ENCODE results near the gene SPATA31E1.
"Not testable (repeated sequence)": the region's sequence is repeated elsewhere in the genome, so short reads cannot be mapped to it uniquely, and the experiment has no call there.

Gene SPATA31E1

GRCh38 chr9:87937918-87938317 is 55.2 kb downstream of the SPATA31E1 start:
- DNase-seq: not testable (repeated sequence)

GRCh38 chr9:87938336-87938735 is 55.7 kb downstream of the SPATA31E1 start:
- not testable (repeated sequence) for DNase-seq

Measured in HCEC 1CT (cell line).